GM18951 (cell line): ENCODE results near the gene ADGRB2.

Source experiments
- POLR2A ChIP-seq: IDR thresholded peaks from 4 replicates; pipeline ENCODE4 v1.6.1; 2011; ENCODE audit warnings: mild to moderate bottlenecking; ENCODE audit not compliant: insufficient read length, insufficient read depth; ENCODE audit errors: extremely low read depth
- in situ Hi-C: fragments of 300-500 bp; cut with MboI; formaldehyde crosslinking; loops from one replicate; pipeline ENCODE4 v1.12.0; 2022; ENCODE audit warnings: low sequenced_read_pairs, mixed read lengths, inconsistent platforms; ENCODE audit not compliant: unreplicated experiment

ADGRB2 gene

GRCh38 chr1:31751822-31752241 is 12.3 kb downstream of the ADGRB2 start:
- in situ Hi-C loops, result no loop called here

GRCh38 chr1:31750858-31751510 is 13.2 kb downstream of the ADGRB2 start:
- no peak for TF ChIP-seq POLR2A
- in situ Hi-C loops, result no loop called here

More at GRCh38 chr1:31751822-31752241, 12.3 kb downstream of the ADGRB2 start:
- no peak for TF ChIP-seq POLR2A

GRCh38 chr1:31749785-31750735 is 14.1 kb downstream of the ADGRB2 start:
- in situ Hi-C loops, result no loop called here

GRCh38 chr1:31748365-31748764 is 15.8 kb downstream of the ADGRB2 start:
- in situ Hi-C loops, result no loop called here
- TF ChIP-seq POLR2A, result no peak

More at GRCh38 chr1:31749785-31750735, 14.1 kb downstream of the ADGRB2 start:
- TF ChIP-seq POLR2A, result no peak

- in situ Hi-C loops, result no loop called here
- TF ChIP-seq POLR2A, result no peak
These were observed 16.8 kb downstream of the ADGRB2 start for GRCh38 chr1:31747304-31747703.

GRCh38 chr1:31746687-31747086 is 17.5 kb downstream of the ADGRB2 start:
- in situ Hi-C loops, result no loop called here
- no peak for TF ChIP-seq POLR2A

GRCh38 chr1:31745946-31746670 is 18.0 kb downstream of the ADGRB2 start:
- in situ Hi-C loops, result no loop called here

GRCh38 chr1:31745096-31745945 is 18.8 kb downstream of the ADGRB2 start:
- in situ Hi-C loops, result no loop called here
- no peak for TF ChIP-seq POLR2A

More at GRCh38 chr1:31745946-31746670, 18.0 kb downstream of the ADGRB2 start:
- TF ChIP-seq POLR2A, result no peak

GRCh38 chr1:31744165-31744888 is 19.8 kb downstream of the ADGRB2 start:
- in situ Hi-C loops, result no loop called here
- no peak for TF ChIP-seq POLR2A

GRCh38 chr1:31742462-31743212 is 21.5 kb downstream of the ADGRB2 start:
- in situ Hi-C loops, result no loop called here
- no peak for TF ChIP-seq POLR2A

- TF ChIP-seq POLR2A, result no peak
- in situ Hi-C loops, result no loop called here
These were observed 24.8 kb downstream of the ADGRB2 start for GRCh38 chr1:31739346-31739745.
